H1 (cell line): Measurements from ENCODE around the gene PEX26. TPM values are rescaled to one million over a fixed set of nuclear protein-coding genes. Genes with fewer than 3 reads are reported as not detected.

Experiments
- BCL11A ChIP-seq, 2 experiments: IDR thresholded peaks; one replicate each; pipeline ENCODE4 v1.6.1; 2011; ENCODE audit warnings: low read depth in 2 of 2, low read length in 2 of 2, mild to moderate bottlenecking in 2 of 2
- CEBPB ChIP-seq: IDR thresholded peaks from 2 replicates; pipeline ENCODE4 v1.6.1; 2012; ENCODE audit warnings: low read depth, low read length
- CHD2 ChIP-seq: IDR thresholded peaks from 2 replicates; pipeline ENCODE4 v1.6.1; 2012; ENCODE audit warnings: low read length, improper control_type of control experiment
- CREB1 ChIP-seq: IDR thresholded peaks from 2 replicates; pipeline ENCODE4 v1.6.1; 2012; ENCODE audit warnings: inconsistent platforms
- FOSL1 ChIP-seq: IDR thresholded peaks from 2 replicates; pipeline ENCODE4 v1.6.1; 2011; ENCODE audit warnings: mild to moderate bottlenecking, low read depth, low read length, moderate library complexity; ENCODE audit not compliant: insufficient read depth
- GABPA ChIP-seq: IDR thresholded peaks from 2 replicates; pipeline ENCODE4 v1.6.1; 2011; ENCODE audit warnings: mild to moderate bottlenecking, low read length, moderate library complexity, borderline replicate concordance; ENCODE audit not compliant: insufficient read depth
- JUN ChIP-seq: IDR thresholded peaks from 2 replicates; pipeline ENCODE4 v1.6.1; 2011; ENCODE audit warnings: low read depth, mild to moderate bottlenecking, improper control_type of control experiment, low read length
- KDM4A ChIP-seq: IDR thresholded peaks from one replicate; pipeline ENCODE4 v1.7.1; 2012; ENCODE audit warnings: low read depth, mild to moderate bottlenecking, moderate library complexity, low read length, inconsistent platforms; ENCODE audit not compliant: severe bottlenecking
- NANOG ChIP-seq: IDR thresholded peaks from 2 replicates; pipeline ENCODE4 v1.6.1; 2011; ENCODE audit warnings: low read length, low read depth, mild to moderate bottlenecking, inconsistent platforms; ENCODE audit not compliant: insufficient read depth, poor library complexity, severe bottlenecking
- POLR2AphosphoS5 ChIP-seq: IDR thresholded peaks from 2 replicates; pipeline ENCODE4 v1.6.1; 2011; ENCODE audit warnings: low read depth, low read length
- POU5F1 ChIP-seq: IDR thresholded peaks from 2 replicates; pipeline ENCODE4 v1.6.1; 2011; ENCODE audit warnings: low read depth, mild to moderate bottlenecking, low read length, moderate library complexity
- SAP30 ChIP-seq: fragments of 300-600 bp; sonication (generic); IDR thresholded peaks from 2 replicates; pipeline ENCODE4 v1.7.1; 2012; ENCODE audit warnings: low read length, moderate library complexity, mild to moderate bottlenecking, inconsistent platforms; ENCODE audit not compliant: insufficient read depth, insufficient replicate concordance
- SIX5 ChIP-seq: IDR thresholded peaks from 2 replicates; pipeline ENCODE4 v1.6.1; 2011; ENCODE audit warnings: mild to moderate bottlenecking, low read depth, low read length
- SP4 ChIP-seq: IDR thresholded peaks from 2 replicates; pipeline ENCODE4 v1.6.1; 2012; ENCODE audit warnings: low read length, inconsistent platforms
- SRF ChIP-seq: IDR thresholded peaks from 2 replicates; pipeline ENCODE4 v1.6.1; 2011; ENCODE audit warnings: mild to moderate bottlenecking, low read depth, low read length, moderate library complexity
- SUZ12 ChIP-seq: fragments of 200-600 bp; sonication (generic); IDR thresholded peaks from 2 replicates; pipeline ENCODE4 v1.6.1; 2012; ENCODE audit warnings: mild to moderate bottlenecking, inconsistent platforms, low read length, moderate library complexity, mixed read lengths
- TAF7 ChIP-seq: optimal IDR thresholded peaks from 2 replicates; pipeline ENCODE3; 2011; ENCODE audit warnings: low read depth, mild to moderate bottlenecking, inconsistent platforms, low read length, moderate library complexity, borderline replicate concordance
- YY1 ChIP-seq: IDR thresholded peaks from 2 replicates; pipeline ENCODE4 v1.6.1; 2011; ENCODE audit warnings: low read depth, mild to moderate bottlenecking, low read length
- ZNF274 ChIP-seq: IDR thresholded peaks from 2 replicates; pipeline ENCODE4 v1.7.0; 2012; ENCODE audit warnings: low read length, borderline replicate concordance; ENCODE audit errors: extremely low read depth
- polyA plus RNA-seq, 7 experiments: library from polyadenylated mRNA; depleted of rRNA in 3 of 7; stranded (reverse) in 5 of 7; unstranded in 2 of 7; fragments of >200 nt in 5 of 7; fragments of 200-250 nt in 2 of 7; gene quantifications; 1 replicate in 5 of 7; 2 replicates in 1 of 7; 4 replicates in 1 of 7; pipeline versions ENCODE4 v1.2.1 to v1.2.3, GENCODE V29; 2011 to 2013; ENCODE audit warnings: missing spikeins in 2 of 7, mixed read lengths in 2 of 7
- total RNA-seq: library from RNA; stranded (reverse); fragmentation: NEBNext Ultra II Directional; extraction: Animal tissue kit (Norgen Biotek cat#: 25700); gene quantifications from 2 replicates; pipeline ENCODE4 v1.2.1, GENCODE V29; 2021

Gene PEX26
- total and polyA plus RNA-seq, 2 of the 8 experiments (the other 6 are each of a cell fraction or from before 2014, with no cell fraction given), result 33.1 to 49.0 TPM

DNA sequence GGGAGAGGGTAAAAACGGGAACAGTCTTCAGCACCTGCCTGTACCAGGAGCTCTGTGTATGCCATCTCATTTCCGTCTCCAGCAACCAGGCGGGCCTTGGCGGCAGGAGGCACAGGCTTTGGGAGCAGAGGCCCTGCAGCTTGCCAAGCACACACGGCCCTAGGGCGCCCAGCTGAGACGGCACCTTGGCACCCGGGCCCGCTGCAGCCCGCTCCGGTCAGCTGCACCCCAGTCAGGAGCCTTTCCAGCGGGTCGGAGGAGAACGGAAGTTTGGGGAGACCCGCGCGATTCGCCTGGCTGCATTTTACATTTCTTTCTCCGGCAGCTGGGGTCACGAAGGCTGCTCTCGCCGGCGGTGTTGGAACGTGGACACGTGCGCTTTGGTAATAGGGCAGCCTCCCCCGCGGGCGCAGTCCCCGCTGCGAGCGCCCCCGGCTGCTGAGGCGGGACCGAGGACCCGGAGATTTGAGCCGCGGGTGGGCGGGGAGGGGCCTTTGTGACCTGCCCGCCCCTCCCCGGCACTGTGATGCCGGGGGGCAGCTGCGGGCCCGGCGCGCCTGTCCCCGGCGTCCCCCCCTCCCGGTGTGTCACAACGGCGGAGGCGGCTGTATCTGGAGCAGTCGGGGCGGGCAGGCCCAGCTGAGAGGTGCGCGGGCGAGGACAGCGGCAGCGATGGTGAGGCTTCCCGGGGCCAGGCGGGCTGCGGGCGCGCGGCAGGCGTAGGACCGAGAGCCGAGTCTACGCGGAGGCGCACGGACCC is 32.6 kb downstream of the PEX26 start, which contains the start of gene TUBA8 (continued):
- TF ChIP-seq YY1 (no peak), SAP30 (no peak), KDM4A (no peak), ZNF274 (no peak), POLR2AphosphoS5 (no peak), POU5F1 (no peak), JUN (no peak), SIX5 (no peak), SRF (no peak), BCL11A (IDR thresholded peaks at IDR 0.05; ENCODE audit: low read depth in 2 of 2, low read length in 2 of 2) (no peak), CHD2 (no peak), SUZ12 (peak; percentile 61; the same call in 1 of the 2 replicates), TAF7 (peak; percentile 39), GABPA (no peak), FOSL1 (no peak), NANOG (no peak), SP4 (no peak), CEBPB (no peak), CREB1 (no peak)
